ENCODE data around the gene ANKS1B. TPM values are rescaled to one million over a fixed set of nuclear protein-coding genes. Genes with fewer than 3 reads are reported as not detected.
A peak's percentile ranks its signal among the peaks of the same experiment; 100 is the strongest.

Gene ANKS1B
- total and polyA plus RNA-seq, 10 of the 15 experiments (the other 5 are each of a cell fraction or from before 2014, with no cell fraction given) = 0.16 to 1.3 (median 0.82) TPM; not detected in 7

- TF ChIP-seq E4F1 (IDR thresholded peaks at IDR 0.05; ENCODE audit: borderline replicate concordance, partially characterized antibody) (no peak), PKNOX1 (IDR thresholded peaks at IDR 0.05) (peak; percentile 65), DPF2 (IDR thresholded peaks at IDR 0.05) (no peak), BMI1 (IDR thresholded peaks at IDR 0.05; ENCODE audit: borderline replicate concordance) (no peak), POU2F2 (IDR thresholded peaks at IDR 0.05; ENCODE audit: borderline replicate concordance, low read depth, low read length) (no peak), MEF2A (IDR thresholded peaks at IDR 0.05; ENCODE audit: insufficient read depth, low read depth, low read length) (peak; percentile 79), RFX5 (IDR thresholded peaks at IDR 0.05; ENCODE audit: low read depth, low read length) (no peak), HDAC6 (IDR thresholded peaks at IDR 0.05; ENCODE audit: unreplicated experiment) (no peak), RAD21 (IDR thresholded peaks at IDR 0.05; ENCODE audit: insufficient read depth, low read depth, low read length) (no peak), LARP7 (IDR thresholded peaks at IDR 0.05) (no peak), NFYB (IDR thresholded peaks at IDR 0.05; ENCODE audit: insufficient read depth, low read depth, low read length) (no peak), HCFC1 (IDR thresholded peaks at IDR 0.05; ENCODE audit: low read length) (no peak), PAX5 (IDR thresholded peaks at IDR 0.05; ENCODE audit: borderline replicate concordance, low read depth, low read length) (no peak), STAT1 (conservative IDR thresholded peaks at IDR 0.05) (no peak), ZNF217 (IDR thresholded peaks at IDR 0.05) (no peak), TCF7 (IDR thresholded peaks at IDR 0.05; ENCODE audit: borderline replicate concordance) (no peak), TBL1XR1 (IDR thresholded peaks at IDR 0.05; ENCODE audit: low read depth, low read length) (no peak), POLR2AphosphoS5 (IDR thresholded peaks at IDR 0.05; ENCODE audit: low read length) (no peak), PBX3 (IDR thresholded peaks at IDR 0.05; ENCODE audit: insufficient replicate concordance, low read depth, low read length) (peak; percentile 14), MXI1 (IDR thresholded peaks at IDR 0.05; ENCODE audit: low read depth, low read length) (no peak), RELA (IDR thresholded peaks at IDR 0.05; ENCODE audit: borderline replicate concordance, partially characterized antibody) (no peak), EP300 (IDR thresholded peaks at IDR 0.05; ENCODE audit: borderline replicate concordance in 1 of 2, control insufficient read depth in 1 of 2, low read depth in 2 of 2, low read length in 2 of 2) (no peak)
Measured at GRCh38 chr12:99453836-99454538, 530.7 kb downstream of the ANKS1B start (continued).
